ENCODE measurements around the gene PCBD1.
"Not testable (repeated sequence)": the region's sequence is repeated elsewhere in the genome, so short reads cannot be mapped to it uniquely, and the experiment has no call there.

The PCBD1 gene

DNA sequence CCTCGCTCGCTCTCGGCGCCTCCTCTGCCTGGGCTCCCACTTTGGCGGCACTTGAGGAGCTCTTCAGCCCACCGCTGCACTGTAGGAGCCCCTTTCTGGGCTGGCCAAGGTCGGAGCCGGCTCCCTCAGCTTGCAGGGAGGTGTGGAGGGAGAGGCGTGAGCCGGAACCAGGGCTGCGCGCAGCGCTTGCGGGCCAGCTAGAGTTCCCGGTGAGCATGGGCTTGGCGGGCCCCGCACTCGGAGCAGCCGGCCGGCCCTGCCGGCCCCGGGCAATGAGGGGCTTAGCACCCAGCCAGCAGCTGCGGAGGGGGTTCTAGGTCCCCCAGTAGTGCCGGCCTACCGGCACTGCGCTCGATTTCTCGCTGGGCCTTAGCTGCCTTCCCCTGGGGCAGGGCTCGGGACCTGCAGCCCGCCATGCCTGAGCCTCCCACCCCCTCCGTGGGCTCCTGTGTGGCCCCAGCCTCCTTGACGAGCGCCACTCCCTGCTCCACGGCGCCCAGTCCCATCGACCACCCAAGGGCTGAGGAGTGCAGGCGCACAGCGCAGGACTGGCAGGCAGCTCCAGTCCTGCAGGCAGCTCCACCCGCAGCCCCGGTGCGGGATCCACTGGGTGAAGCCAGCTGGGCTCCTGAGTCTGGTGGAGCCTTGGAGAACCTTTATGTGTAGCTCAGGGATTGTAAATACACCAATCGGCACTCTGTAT is 26.7 kb downstream of the PCBD1 start:
- not testable (repeated sequence) for DNase-seq (ENCODE audit: low spot score)

DNA sequence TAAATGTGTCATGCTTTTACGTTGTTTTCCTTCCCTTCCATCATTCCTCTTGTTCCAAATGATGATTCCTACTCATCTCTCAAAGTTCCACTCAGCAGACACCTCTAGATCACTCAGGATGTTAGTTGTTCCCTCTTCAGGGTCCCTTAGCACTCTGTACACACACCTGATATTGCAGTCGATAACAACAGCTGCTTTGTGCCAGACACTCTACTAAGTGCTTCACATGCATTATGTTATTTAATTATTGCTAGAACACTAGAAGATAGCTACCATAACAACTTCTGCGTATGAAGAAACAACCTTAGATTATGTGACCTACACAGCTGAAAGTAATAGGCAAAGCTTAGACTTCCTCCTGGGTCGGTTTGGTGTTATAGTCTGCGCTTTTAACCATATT is 29.6 kb downstream of the PCBD1 start:
- no peak for DNase-seq (ENCODE audit: low spot score)

DNA sequence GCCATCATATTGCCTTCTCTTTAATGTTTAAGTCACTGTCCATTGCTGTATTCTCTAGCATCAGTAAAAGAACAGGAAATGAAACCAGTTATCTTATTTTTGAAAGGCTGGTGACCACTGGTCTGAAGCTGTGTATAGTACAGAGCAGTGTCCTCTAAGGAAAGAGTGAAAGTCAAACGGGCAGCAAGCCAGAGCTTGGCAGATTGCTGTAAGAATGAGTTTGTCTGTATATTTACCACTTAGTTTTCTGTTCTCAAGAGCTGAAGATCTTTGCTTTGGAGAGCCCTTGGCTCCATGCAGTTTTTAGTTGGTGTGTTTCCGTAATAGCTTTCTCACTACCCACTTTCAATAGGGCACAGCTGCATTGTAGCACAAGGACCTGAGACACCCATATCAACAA is 31.9 kb downstream of the PCBD1 start:
- no peak for DNase-seq (ENCODE audit: low spot score)

DNA sequence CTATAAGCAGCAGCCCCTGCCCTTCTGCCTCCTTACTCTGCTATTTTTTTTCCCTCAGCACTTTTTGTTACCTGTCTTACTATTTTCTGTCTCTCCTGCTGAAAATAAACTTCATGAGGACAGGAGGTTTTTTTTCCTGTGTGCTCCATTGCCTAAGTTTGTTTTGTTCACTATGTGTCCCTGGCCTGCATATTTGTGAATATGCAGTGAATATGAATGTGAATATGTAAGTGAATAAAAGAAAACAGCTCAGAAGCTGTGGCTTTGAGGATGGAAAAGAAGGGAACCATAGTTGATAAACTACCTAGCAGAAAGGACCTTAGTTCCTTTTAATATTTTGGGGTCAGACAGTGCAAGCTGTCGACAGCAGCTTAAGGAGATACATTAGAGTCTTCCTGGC is 34.9 kb downstream of the PCBD1 start:
- DNase-seq (ENCODE audit: low spot score): no peak

GRCh38 chr10:70853038-70853437 is 35.3 kb downstream of the PCBD1 start:
- DNase-seq (ENCODE audit: low spot score): no peak

DNA sequence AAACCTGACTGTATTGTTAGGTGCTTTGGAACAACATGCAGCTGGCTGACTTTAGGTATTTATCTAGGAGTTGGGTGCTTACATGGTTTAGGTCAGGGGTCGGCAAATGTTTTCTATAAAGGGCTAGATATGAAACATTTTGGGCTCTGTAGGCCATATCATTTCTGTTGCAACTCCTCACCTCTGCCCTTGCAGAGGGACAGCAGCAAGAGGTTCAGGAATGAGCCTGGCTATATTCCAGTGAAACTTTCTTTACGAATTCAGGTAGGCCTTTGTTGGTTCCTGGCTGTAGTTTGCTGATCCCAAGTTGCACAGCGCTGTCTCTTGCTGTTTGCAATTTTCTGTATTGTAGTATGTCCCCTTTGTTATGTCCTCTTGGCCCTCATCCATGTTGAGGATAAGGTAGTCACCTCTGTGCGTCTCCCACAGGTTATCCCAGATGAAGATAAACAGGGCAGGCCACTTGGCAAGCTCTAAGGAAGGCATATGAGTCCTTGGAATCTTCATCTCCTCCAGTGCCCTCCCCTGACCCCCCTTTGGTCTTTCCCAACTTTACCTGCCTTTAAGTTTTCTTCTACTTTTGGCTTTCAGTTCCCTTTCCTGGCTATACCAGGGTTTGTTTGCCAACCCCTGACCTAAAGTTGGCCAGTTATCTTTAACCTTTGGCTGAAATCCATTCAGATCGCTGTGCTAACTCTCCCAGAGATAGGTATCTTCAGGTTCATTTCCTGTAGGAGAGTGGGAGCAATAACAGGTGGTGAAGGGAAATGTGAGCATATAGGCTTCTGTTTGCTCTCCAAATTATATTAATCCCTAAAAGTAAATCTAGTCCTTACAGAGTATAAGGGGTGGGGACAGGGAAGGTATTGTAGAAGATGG is 36.5 kb downstream of the PCBD1 start:
- DNase-seq (ENCODE audit: low spot score): no peak

- no peak for DNase-seq (ENCODE audit: low spot score)
Observed at GRCh38 chr10:70850097-70850496, 38.3 kb downstream of the PCBD1 start.

DNA sequence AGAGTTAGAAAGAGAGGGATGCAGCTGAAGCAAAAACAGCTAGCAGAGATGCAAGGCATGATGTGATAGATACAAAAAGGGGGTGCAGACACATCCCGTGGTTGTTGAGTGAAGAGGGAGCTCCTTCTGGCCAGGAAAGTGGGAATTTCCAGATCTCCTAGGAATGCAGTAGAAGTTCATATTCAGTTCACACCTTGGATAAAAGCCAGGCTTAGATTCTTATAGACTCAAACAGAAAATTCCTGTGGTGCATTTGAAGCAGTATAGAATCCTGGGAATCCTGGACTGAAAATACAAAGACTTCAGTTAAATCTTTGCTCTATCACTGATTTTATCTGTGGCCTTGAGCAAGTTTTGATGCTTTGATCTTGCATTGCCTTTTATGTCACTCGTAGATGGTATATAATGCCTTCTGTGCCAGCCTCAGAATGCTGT is 38.8 kb downstream of the PCBD1 start:
- DNase-seq (ENCODE audit: low spot score): no peak

GRCh38 chr10:70847659-70848360 is 40.6 kb downstream of the PCBD1 start:
- no peak for DNase-seq (ENCODE audit: low spot score)

DNA sequence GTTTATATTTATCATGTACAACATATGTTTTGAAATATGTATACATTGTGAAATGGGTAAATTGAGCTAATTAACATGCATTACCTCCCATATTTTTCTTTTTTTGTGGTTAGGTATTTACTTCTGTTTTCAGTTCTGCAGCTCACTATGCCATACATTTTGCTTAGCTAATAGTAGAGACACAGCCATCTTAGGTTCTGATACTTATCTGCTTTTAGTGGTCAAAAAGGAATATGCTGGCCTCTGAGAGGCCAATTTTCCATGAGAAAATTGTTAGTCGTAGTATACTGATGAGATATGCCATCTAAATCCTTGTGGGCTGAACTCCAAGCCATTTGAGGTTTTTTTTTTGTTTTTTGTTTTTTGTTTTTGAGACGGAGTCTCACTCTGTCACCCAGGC is 41.6 kb downstream of the PCBD1 start:
- no peak for DNase-seq (ENCODE audit: low spot score)

DNA sequence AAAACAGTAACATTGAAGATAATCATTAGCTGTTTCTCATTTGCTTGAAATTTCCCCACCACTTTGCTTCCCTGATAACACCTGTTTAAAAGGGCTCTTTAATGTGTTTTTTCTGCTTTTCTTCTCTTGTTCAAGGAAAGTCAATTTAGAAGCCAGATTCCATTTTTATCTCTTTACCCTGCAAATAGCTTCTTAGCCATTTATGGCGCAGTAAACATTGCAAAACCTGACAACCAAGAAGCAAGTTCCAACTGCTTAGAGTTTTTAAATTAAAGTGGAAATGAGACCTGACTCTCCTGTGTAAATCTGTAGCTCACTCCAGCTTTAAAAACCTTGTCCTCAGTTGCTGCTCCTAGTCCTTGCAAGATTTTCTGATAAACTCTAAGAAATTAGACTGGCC is 42.5 kb downstream of the PCBD1 start:
- no peak for DNase-seq (ENCODE audit: low spot score)

DNA sequence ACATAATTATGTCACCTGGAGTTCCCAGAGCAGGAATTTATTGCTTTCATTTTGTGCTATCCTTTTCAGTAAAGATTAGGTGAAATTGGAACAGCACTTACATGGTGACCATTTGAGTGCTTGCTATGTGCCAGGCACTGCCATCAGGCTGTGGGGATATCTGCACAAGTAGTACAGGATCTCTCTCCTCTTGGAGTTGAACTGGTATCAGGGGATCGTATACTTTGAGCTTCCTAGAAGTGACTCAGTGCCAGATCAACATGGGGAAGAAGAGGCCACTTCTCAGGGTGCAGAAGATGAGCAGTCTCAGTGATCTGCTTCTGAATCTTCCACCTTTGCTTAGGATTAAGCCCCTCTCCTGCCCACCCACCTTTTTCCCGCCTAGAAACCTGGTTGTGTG is 43.1 kb downstream of the PCBD1 start:
- no peak for DNase-seq (ENCODE audit: low spot score)

DNA sequence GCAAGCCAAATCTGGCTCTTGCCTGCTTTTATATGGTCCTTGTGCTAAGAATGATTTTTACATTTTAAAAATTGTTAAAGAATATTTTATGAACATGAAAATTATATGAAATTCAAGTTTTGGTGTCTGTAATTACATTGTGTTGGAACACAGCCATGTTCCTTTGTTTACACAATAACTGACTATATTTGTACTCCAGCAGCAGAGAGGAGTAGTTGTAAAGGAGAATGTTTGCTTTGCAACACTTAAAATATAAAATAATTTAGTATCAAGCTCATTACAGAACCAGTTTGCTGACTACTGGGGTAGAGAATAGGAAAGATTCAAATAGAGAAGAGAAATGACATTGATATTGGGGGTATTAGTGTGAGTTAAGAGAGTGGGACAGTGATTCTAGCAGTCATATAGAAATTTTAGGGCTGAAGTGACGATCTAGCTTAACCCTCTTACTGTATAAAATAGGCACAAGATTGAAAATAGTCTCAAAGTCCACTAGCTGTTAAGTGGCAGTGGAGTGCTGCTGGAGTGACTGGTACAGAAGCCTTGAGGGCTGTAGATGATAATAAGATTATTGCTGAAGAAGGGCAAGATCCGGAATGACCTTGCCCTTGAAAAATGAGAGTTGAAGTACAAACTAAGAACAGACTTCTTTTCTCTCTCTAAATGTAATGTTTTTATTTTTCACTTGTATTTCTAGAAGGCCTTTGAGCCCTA is 44.4 kb downstream of the PCBD1 start:
- DNase-seq (ENCODE audit: low spot score): no peak

DNA sequence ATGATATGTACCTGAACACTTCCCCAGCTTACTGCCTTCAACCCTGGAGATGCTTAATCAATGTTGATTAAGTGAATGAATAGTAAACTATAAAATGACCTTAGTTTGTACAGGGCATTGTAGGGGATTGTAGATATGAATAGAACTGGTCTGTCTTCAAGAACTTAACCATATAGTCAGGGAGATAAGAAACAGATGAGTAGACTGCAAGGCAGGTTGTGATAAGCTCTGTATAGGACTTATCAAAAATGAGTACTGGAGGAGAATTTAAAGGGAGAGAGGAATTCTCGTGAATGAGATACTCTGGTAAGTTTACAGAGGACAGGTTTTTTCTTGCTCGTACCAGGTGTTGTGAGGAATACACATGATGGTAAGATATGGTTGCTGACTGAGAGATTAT is 45.0 kb downstream of the PCBD1 start:
- DNase-seq (ENCODE audit: low spot score): no peak

GRCh38 chr10:70840836-70841235 is 47.5 kb downstream of the PCBD1 start:
- DNase-seq (ENCODE audit: low spot score): no peak

DNA sequence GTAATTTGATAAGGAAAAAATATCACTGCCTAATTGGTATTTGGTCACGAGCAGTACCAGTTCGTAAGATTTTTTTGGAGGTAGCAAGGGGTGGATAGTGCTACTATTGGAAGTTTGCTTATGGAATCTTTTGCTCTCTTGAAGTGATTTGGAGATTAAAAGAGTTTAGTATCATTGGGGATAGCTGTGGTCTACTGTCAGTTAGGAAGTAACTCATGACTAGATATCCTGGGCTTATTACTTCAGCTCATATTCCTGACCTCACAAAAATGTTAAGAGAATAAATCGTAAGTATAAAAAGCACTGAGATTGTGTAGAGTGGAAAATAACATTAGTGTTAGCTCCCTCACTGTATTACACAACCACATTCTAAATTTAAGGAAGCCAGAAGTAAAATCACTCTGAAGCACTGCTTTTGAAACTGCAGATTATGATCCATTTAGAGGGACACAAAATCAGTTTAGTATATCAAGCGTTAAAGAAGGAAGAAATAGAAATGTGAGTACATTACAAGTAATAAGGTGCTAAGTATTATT is 50.0 kb downstream of the PCBD1 start:
- no peak for DNase-seq (ENCODE audit: low spot score)

DNA sequence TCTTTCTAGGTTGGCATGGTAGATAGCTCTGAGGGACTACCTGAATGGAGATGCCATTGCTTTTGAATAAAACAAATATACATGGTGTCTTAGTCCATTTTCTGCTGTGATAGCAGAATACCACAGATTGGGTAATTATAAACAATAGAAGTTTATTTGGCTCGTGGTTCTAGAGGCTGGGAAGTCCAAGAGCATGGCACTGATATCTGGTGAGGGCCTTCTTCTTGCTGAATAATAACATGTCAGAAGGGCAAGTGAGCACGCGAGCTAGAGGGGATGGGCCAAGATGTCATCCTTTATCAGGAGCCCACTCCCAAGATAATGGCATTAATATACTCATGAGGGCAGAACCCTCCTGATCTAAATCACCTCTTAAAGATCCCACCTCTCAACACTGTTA is 50.7 kb downstream of the PCBD1 start:
- DNase-seq (ENCODE audit: low spot score): no peak

- DNase-seq (ENCODE audit: low spot score): no peak
Observed at GRCh38 chr10:70836319-70836718, 52.0 kb downstream of the PCBD1 start.

DNA sequence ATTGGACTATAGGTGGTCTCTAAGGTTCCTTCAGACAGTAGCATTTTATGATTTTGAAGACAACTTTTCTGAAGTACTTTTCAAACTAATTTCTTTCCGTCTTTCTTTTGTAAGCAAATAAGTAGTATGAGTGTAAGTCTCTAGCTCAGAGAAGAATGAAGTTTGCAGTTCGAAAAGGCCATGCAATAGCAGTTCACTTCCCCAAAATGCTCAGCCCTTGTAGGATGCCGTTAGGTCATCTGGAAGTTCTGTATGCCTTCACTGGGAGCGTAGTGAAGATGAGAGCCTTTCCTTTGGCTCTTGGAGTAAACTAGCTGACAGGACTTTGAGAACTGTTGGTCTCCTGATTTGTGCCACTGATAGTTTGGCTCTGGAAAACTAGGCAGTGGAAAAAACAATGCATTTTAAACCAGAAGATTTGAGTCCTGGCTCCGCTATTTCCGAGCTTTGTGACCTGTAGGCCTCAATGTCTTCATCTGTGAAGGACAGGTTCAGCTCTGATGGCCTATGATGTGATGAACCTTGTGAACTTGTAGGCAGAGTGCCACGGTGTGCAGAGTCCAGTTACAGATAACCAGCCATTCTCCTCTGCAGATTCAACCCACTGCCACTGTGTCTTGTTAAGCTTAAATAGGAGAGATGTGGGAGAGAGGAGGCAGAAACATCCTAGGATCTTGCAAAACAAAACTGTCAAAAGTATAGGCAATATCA is 53.8 kb downstream of the PCBD1 start:
- DNase-seq (ENCODE audit: low spot score): no peak

DNA sequence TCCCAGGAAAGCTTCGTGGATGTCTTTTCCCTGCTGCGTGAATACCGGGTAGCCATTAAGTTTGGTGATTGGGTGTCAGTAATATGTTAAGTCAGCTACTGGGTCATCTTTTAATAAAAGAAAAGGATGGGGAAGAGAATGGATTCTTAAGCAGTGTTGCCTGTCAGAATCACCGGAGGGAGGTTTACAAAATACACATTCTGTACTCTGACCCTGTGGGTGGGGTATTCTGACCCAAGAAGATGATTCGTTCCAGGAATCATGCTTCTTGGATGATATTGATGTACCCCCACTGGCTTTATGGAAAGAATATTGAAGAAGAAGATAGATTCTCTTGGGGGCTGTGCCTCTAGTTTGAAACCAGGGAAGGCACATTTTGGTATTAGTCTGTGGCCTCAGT is 54.3 kb downstream of the PCBD1 start:
- no peak for DNase-seq (ENCODE audit: low spot score)

- no peak for DNase-seq (ENCODE audit: low spot score)
Observed at GRCh38 chr10:70833601-70834000, 54.8 kb downstream of the PCBD1 start.

Measured in iPS-NIHi11 (cell line).